ENCODE results near the gene MAEL.
A peak's percentile ranks its signal among the peaks of the same experiment; 100 is the strongest.

The MAEL gene

DNA sequence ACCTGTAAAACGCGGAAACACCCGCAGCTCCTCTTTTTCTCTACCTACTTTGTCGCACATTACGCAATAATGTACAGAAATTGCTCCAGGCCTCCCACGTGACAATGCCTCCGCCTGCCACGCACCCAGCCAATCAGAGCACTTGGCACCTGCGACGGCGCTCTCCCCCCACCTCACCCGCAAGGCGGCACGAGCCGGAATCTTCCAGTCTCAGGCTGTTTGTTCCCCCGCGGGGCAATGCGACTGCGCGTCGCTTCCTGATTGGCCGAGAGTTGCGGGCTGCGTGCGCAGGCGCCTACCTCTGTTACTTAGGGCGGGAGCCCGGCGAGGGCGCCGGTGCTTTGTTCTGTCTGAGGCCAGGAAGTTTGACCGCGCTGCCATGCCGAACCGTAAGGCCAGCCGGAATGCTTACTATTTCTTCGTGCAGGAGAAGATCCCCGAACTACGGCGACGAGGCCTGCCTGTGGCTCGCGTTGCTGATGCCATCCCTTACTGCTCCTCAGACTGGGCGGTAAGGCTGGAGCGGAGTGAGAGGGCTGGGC, at the start of gene MAEL:
MAEL (plus strand) TSS at position 307 of the 542 bp plus-strand sequence; CDS start at position 380, 73 bp downstream.
- no peak for DNase-seq (ENCODE audit: low read depth in 3 of 3)

GRCh38 chr1:166939741-166940375, 49.2 kb upstream of the MAEL start:
- no peak for DNase-seq (ENCODE audit: low read depth in 3 of 3)

DNA sequence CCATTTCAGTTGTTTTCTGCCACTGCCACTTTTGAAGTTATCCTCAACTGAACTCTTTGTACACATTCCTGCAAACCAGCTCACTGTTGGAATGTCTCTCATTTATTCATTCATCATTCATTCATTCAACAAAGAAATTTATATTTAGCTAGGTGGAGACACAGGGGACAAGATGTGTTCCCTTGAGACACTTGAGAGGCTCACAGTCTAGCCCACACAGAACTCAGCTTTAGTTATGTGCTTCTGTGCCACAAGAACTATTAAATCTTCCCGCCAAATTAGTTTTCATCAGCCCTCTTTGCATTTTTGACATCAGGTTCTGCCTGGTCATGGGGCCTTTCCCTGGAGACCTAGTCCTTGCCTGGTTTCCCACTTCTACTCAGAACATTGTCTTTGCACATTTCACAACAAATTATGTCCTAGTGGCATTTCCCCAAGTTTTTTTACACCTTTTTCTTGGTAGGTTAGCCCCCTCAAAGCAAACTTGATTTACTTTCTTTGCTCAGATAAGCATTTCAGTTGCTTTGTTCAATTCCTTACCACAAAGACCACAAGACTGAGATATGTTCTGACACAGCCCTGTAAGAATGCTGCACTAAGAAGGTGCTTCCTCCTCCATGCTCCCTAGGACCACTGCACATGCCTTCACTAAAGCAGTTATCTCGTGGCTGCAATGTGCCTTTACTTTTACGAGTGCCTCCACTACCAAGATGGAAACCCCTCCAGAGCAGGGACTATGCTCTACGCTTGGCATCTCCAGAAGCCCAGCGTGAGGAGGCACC, 44.7 kb upstream of the MAEL start:
- no peak for DNase-seq (ENCODE audit: low read depth in 3 of 3)

DNA sequence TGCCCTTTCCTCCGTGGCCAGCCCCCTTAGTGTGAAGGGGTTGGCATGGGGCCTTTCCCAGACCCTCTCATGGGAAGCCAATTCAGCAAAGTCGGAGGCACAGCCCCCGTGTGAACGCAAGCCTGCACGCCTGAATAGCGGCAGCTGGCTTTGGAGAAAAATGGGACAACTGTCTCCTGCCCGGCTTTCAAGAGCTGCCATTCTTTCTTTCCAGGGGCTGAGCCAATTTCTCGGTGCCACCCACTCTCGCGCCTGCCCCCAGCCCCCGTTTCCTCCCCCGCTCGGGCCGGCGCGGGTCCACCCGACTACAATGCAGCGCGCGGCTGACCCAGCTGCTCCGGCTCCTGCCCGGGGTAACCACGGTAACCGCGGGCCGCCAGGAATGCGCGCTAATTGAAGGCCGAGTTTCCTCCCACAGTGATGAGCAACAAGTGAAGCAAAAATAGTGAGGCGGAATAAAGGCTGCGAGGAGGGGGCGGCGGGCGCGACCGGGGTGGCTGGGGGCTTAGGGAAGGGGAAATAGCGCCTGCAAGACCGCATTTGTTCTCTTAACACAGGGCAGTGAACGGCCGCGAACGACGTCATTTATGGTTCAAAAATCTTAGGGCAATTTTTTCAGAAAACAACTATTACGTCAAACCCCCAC, 41.6 kb upstream of the MAEL start:
- DNase-seq (ENCODE audit: low read depth in 3 of 3) = no peak

- no peak for DNase-seq (ENCODE audit: low read depth in 3 of 3)
These were observed 40.2 kb upstream of the MAEL start for GRCh38 chr1:166948856-166949350.

- DNase-seq (ENCODE audit: low read depth in 3 of 3) = no peak
These were observed 38.9 kb upstream of the MAEL start for GRCh38 chr1:166950156-166950555.

DNA sequence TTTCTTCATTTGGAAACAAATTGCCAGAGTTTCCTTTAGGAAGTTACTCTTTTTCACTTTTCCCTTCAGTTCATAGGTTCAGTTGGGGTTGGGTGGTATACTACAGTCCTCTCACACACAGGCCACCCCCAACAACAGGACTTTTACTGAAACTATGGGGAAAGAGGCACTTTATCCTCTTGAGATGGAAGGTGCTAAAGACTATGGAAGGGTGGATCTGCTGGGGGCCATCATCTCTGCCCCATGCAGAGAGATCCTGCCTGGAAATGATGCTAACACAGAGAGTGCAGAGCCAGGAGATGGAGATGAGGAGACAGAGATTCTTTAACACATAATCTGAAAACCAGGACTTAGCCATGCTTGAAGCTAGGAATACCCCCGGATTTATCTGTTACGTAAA, 38.0 kb upstream of the MAEL start:
- DNase-seq (ENCODE audit: low read depth in 3 of 3) = no peak

- DNase-seq (ENCODE audit: low read depth in 3 of 3) = no peak
These were observed 36.9 kb upstream of the MAEL start for GRCh38 chr1:166952002-166952746.

- no peak for DNase-seq (ENCODE audit: low read depth in 3 of 3)
These were observed 35.6 kb upstream of the MAEL start for GRCh38 chr1:166953491-166953890.

- DNase-seq (ENCODE audit: low read depth in 3 of 3) = no peak
These were observed 32.8 kb upstream of the MAEL start for GRCh38 chr1:166956057-166956850.

DNA sequence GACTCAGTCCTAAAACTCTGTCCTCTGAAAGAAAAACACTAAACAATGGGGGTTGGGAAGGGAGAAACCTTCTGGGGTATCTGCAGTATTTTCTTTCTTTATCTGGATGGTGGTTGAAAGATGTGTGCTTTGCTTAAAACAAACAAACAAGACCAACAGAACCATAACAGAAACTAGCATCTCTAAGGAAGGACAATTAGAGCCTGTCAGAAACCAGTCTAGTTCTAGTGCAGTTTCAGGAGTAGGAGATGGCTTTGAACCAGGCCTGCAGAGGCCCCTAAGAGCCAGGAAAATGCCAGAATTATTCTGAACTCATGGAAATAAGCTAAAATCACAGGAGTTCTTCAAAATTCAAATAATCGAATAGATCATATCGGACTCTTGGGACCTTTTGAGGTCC, 32.2 kb upstream of the MAEL start:
- no peak for DNase-seq (ENCODE audit: low read depth in 3 of 3)

- no peak for DNase-seq (ENCODE audit: low read depth in 3 of 3)
These were observed 28.1 kb upstream of the MAEL start for GRCh38 chr1:166960858-166961474.

- no peak for DNase-seq (ENCODE audit: low read depth in 3 of 3)
These were observed 19.9 kb upstream of the MAEL start for GRCh38 chr1:166969074-166969677.

GRCh38 chr1:166971252-166971651, 17.8 kb upstream of the MAEL start:
- no peak for DNase-seq (ENCODE audit: low read depth in 3 of 3)

- DNase-seq (ENCODE audit: low read depth in 3 of 3) = no peak
These were observed 16.9 kb upstream of the MAEL start for GRCh38 chr1:166972193-166972592.

- DNase-seq (ENCODE audit: low read depth in 3 of 3) = no peak
These were observed 16.3 kb upstream of the MAEL start for GRCh38 chr1:166972826-166973225.

DNA sequence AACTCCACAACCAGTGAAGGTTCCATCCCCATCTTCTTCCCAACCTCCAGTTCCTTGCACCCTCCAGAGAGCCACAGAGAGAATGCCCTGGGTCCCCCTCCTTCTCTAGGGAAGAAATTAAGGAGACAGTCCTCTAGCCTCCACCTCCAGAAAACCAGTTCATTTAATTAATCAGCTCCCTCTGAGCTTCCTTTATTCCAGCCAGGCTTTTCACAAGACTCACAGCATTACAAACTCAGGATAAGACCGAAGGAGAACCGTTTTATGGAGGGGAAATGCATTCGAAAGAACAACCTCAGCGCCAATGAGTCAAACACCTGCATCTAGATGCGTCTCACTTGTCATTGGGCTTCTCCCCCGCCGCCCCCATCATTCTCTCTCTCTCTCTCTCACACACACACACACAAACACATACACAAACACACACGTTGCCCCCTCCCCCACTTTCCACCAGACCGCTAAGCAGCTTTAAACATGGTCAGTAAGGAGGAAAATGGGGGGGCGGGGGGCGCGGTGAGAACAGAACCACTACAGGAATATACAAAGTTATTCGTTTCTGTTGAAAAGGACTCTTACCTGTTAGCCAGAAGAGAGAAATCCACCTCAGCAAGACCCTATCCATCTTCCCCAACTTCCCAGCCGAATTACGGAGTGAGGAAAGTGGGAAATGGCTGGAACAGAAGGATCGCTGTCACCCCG, 14.3 kb upstream of the MAEL start:
- DNase-seq (ENCODE audit: low read depth in 3 of 3) = peak; percentile 24 to 45 (median 41)

- peak; percentile 53 to 62 (median 55) for DNase-seq (ENCODE audit: low read depth in 3 of 3)
These were observed 13.5 kb upstream of the MAEL start, which contains the start of gene ILDR2 for GRCh38 chr1:166975361-166976129. Gene ILDR2, minus strand, starts transcription at chr1:166975540. Its CDS starts 272 bp downstream, at chr1:166975268.
